Raji (cell line): Measurements from ENCODE around the gene PTH1R.

Source experiments
- POLR2A ChIP-seq: IDR thresholded peaks from 2 replicates; pipeline ENCODE4 v1.6.1; 2011; ENCODE audit warnings: low read depth, low read length, control low read depth; ENCODE audit not compliant: insufficient read depth

The PTH1R gene

DNA sequence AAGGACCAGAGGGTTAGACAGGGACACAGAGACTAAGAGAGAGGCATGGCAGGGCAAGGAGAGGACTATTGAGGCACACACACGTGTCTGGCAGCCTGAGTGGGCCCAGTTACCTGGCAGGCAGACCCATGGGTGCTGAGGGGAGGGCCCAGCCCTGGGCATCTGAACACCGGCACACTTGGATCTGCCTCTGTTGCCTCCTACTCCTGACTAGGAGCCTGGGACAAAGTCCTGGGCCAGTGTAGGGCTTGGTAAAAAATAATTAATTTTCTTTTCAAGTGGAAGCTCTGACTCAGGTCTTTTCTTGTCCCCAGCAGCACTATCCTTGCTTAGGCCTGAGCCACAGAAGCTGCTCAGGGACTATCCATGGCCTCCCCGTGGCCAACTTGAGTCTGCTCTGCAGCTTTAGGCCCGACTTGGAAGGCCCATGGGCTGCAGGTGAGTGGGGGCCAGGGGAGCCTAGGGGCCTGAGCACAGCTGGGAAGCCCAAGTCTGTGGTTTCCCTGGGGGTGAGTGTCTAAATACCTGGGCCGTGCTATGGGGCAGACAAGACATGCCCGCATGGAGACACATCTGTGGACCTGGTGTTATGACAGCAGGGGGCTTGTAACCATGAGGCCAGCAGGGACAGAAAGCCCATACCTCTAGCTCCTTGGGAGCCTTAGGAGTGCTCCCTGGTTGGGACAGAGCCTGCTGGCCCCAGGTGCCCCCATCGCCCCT, at the start of gene PTH1R:
Gene PTH1R (plus strand): TSS at position 316 of the 720 bp plus-strand sequence. CDS start 5,839 bp downstream, outside the sequence.
- TF ChIP-seq POLR2A, result no peak

DNA sequence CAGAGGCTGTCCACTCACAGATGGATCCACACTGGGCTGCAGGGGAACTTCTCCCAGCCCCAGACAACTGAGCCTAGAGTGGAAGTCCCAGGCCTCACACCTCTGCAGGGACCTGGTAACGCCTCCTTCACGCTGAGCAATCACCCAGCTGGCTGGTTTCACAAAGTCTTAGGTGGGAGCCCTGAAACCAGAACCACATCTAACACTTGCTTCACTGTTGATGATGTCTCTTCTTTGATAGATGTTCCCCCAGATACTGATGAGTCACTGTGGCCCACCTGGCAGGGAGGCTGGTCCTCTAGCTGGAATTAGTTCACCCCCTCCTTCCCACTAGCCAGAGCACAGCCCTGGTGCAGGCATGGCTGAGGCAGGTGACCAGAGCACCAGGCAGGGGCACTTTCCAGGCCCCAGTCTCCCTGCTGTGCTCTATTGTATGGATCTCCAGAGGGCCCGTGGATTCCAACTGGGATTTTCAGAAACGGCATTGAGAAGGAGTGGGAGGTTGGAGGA, 47.8 kb upstream of the PTH1R start:
- no peak for TF ChIP-seq POLR2A

DNA sequence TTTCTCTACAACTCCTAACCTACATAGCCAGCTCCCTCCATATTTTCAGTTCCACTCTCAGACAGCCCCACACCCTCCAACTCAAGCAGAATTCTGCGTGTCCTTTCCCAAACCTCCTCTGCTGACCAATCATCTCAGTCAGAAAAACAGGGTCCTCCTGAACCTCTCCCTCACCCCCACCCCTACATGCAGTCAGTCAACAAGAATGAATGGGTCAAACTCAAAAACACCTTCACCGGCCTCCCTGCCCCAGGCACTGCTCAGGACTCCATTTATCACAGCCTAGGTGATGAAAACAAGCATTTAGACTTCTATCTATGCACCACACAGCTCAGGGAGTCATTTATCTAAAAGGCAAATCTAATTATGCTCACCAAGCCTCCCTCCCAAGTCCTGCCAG, 46.7 kb upstream of the PTH1R start:
- no peak for TF ChIP-seq POLR2A

DNA sequence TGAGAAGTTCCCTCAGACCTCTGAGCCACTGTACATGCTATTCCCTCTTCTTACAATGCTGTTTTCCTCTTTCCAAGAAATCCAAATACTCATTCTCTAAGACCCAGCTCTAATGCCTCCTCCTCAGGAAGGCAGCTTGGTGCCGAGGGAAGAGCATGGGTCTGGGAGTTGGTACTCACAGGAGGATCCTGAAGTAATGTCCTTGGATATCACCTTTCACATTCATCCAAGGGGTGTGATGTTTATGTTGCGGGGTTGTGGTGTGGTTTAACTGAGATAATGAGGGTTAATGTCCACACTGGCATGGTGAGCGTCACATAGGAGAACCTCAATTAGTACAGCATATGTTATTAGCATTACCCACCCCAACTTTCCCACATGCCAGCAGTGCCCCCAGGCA, 46.2 kb upstream of the PTH1R start:
- no peak for TF ChIP-seq POLR2A

DNA sequence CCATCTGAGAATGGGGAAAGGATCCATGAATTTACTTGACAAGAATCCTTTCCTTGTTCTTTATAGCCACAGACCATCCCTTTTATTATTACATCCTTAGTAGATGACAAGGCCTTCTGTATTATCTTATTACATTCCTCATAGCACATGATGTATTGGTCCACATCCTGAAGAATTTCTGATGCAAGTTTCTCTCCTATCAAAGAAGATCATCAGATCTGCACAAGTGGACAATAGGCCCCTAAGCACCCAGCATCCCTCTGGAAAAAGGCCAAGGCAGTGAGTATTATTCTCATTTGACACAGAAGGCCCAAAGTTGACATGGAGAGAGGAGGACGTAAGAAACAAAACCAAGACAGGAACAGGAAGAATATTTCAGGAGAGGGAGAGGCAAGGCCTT, 45.7 kb upstream of the PTH1R start:
- TF ChIP-seq POLR2A, result no peak

DNA sequence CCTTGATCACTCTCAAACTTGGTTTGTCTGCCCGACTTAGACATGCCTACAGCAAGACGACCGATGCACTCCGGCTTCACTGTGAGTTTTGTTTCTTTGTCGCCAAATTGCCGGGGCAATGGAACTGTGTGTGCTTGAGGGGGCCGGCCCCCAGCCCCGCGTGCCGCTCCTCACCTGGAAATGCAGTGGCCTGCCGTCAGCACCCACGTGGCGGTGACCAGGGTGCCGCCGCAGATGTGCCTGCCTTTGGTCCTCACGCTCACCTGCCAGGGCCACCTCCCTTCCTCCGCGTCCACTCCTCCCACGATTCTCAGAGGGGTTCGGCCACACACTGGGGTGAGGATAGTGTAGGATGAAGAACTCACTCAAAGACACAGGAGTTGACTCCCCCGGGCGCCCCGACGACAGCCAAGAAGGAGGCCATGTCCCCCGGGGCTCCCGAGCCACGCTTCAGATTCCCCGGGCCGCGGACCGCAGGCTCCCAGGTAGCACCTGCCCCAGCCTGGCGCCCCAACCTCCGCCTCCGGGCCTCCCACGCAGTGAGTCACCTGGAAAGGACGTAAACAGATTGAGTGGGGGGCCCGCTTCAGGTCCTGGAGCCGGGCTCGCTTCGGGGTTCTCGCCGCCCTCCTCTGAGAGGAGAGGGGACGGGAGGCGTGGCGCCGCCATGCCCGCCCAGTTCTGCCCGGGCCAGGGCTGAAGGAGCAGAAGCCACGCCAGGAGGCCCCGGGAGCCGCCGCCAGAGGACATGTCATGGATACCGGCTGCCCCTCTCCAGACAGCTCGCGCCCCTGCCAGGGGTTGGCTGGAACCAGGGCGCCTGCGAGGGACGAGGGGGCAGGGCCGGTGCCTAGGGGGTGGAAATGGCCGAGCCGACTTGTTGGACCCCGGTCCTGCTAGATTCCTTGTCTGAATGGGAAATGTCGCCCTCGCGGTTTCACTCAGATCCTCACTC, 43.9 kb upstream of the PTH1R start:
- no peak for TF ChIP-seq POLR2A

DNA sequence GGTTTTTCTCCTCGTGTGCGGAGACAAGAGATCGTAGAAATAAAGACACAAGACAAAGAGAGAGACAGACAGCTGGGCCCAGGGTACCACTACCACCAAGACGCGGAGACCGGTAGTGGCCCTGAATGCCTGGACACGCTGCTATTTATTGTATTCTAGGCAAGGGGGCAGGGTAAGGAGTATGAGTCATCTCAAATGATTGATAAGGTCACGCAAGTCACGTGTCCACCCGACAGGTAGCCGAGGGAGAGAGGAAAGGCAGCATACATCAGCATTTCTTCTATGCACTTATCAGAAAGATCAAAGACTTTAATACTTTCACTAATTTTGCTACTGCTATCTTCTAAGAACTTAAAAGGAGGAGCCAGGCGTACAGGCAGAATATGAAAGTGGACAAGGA, 42.5 kb upstream of the PTH1R start:
- no peak for TF ChIP-seq POLR2A

DNA sequence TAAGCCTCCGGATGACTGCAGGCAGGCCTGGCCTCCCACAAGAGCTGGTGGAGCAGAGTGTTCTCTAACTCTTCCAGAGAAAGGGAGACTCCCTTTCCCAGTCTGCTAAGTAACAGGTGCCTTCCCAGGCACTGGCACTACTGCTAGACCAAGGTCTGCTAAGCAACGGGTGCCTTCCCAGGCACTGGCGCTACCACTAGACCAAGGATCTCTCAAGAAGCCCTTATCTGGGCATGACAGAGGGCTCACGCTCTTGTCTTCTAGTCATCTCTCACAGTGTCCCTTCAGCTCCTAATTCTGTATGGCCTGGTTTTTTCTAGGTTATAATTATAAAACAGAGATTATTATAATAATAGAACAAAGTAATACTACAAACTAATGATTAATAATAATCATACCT, 42.0 kb upstream of the PTH1R start:
- no peak for TF ChIP-seq POLR2A

DNA sequence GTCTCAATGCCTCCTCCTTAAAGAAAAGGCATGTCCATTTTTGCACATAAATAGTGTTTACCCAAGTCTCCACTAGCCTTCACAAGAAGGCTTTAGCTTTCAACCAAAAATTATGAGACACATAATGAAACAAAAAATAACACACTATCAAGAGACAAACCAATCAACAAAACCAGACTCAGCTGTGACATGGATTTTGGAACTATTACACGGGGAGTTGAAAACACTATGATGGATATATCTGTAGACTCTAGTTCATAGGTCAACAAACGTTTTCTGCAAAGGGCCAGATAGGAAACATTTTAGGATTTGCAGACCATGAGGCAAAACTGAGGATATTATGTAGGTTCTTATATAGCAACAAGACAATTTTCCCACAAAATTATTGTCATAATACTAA, 39.2 kb upstream of the PTH1R start:
- TF ChIP-seq POLR2A, result no peak

DNA sequence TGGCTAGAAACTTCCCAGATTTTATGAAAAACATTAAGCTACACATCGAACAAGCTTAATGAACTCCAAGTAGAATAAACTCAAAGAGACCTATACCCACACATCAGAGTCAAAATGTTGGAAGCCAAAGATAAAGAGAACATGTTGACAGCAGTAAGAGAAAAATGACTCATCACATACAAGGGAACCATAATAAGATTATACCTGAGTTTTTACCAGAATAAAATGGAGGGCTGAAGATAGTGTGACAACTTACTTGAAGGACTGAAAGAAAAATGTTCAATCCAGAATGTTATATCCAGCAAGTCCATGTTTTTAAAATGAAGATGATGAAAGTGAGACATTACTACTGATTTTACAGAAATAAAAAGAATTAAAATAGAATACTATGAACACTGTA, 37.0 kb upstream of the PTH1R start:
- no peak for TF ChIP-seq POLR2A

DNA sequence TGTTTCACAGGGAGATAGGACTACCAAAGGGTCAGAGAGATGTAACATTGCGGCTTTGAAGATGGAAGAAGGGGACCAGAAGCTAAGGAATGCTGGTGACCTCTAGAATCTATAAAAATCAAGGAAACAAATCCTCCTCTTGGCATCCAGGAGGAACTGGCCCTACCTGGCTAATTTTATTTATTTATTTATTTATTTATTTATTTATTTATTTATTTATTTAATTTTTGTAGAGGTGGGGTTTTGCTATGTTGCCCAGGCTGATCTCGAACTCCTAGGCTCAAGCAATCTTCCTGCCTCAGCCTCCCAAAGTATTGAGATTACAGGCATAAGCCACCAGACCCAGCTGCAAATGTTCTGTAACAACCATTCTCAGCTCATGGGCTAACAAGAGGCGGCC, 34.0 kb upstream of the PTH1R start:
- no peak for TF ChIP-seq POLR2A

DNA sequence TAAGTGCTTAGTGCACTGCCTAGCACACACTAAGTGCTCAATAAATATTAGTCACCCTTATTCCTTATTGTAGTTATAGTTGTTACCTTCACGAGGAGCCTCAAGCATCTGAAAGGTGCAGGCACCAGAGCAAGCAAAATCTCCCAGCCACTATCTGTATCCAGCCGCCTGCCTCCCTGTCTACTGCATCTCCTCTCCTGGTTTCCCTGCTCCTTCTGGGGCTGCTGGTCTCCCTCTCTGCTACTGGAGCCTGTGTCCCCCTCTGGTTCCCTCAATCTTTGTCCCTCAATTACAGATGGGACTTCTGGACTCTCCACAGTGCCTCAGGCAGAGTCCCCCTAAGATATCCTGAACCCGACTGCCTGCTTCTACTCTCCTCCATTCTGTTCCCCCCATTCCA, 33.1 kb upstream of the PTH1R start:
- TF ChIP-seq POLR2A, result no peak

DNA sequence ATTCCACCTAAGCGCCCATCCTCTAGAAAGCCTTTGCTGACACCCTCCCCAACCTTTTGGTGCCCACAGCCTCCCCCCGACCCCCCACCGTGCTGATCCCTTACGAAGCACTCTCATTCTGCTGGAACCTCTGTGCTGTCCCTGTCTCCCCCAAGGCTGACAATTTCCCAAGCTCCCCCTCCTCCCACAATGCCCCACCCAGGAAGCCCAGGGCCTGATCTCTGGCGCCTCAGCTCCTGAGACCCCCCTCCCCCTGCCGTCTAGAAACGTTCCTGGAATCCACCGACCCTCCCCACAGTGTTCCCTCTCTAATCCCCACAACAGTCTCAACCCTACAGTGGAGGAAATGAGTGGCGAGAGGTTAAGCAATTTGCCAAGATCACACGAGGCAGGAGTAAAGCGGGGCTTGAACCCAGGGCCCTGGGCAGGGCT, 32.6 kb upstream of the PTH1R start:
- TF ChIP-seq POLR2A, result no peak

DNA sequence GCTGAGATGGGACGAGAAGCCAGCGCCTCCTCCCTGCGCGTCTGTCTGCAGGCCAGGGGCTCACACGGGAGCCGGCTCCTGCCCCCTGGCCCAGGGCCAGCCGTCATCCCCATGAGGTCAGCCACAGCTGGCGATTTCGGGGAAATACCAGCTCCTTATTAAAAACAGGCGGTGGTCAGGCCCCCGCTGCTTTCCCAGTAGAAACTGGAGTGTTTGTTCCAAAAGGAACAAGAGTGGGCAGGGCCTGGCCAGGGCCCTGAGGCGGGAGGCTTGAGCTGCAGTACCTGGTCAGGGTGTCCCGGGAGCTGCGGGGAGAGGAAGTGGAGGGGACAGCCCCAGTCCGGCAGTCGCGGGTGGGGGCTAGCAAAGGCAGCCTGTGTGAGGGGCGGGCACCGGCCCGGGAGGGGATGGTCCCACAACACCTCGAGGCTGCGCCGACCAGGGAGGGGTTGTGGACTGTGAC, 32.1 kb upstream of the PTH1R start:
- TF ChIP-seq POLR2A, result no peak

DNA sequence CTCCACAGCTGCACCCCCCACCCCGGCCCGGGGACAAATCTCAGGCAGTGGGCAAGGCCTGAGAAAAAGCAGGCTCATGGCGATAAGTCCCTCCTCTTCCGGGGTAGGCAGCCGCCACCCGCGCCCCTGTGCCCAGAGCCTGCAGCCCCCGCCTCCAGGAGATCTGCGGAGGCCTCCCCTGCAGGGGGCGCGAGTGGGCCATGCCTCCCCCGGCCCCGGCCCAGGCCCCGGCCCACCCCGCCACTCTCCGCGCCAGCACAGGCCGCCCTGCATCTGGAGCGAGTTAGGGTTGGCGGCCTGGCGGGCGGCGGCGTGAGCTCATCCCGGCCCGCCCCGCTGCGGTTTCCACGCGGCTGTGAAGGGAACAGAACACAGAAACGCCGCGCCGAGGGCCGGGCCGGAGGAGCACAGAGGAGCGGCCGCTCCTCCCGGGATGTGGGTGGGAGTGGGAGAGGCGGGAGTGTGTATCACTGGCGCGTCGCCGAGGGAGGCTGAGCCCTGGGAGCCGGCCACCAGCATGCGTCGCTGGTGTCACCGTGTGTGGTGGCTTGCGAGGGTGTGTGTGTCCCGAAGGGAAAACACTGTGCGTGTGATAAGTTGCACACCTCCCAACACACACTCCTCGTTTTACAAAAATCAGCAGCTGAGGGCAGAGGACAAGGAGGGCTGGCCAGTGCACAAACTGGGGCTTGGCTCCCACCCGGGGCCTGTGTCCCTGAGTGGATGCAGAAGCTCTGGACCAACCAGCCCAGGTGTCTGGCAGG, 31.5 kb upstream of the PTH1R start:
- TF ChIP-seq POLR2A, result no peak
